Mucosa of descending colon (tissue), 3 donors: ENCODE results near the gene PRR11. TPM values are rescaled to one million over a fixed set of nuclear protein-coding genes. Genes with fewer than 3 reads are reported as not detected.

Source experiments
- ATAC-seq: fragments of 200-7000 bp; cut with Tn5 transposase; one replicate; pipeline ENCODE4 v1.9.1; 2020; ENCODE audit warnings: mild to moderate bottlenecking, moderate library complexity
- DNase-seq, 3 donors: peaks; one replicate each; pipeline ENCODE4 v3.0.0-alpha.2; 2020
- H3K36me3 ChIP-seq: fragments of 200-600 bp; one replicate; pipeline ENCODE4 v1.8.0; 2021; ENCODE audit warnings: low read depth, mild to moderate bottlenecking
- H3K4me1 ChIP-seq: fragments of 200-600 bp; one replicate; pipeline ENCODE4 v1.8.0; 2021; ENCODE audit warnings: low read depth, mild to moderate bottlenecking
- H3K4me3 ChIP-seq: fragments of 200-600 bp; one replicate; pipeline ENCODE4 v1.8.0; 2021; ENCODE audit warnings: mild to moderate bottlenecking
- H3K9me3 ChIP-seq: fragments of 200-600 bp; one replicate; pipeline ENCODE4 v1.8.0; 2021; ENCODE audit warnings: mild to moderate bottlenecking
- CTCF ChIP-seq: fragments of 200-600 bp; IDR thresholded peaks from one replicate; pipeline ENCODE4 v1.8.0; 2022; ENCODE audit warnings: antibody characterized with exemption, mild to moderate bottlenecking
- intact Hi-C, 2 donors: fragments of 100-400 bp; cut with DNase I in 1 of 2; cut with micrococcal nuclease in 1 of 2; formaldehyde crosslinking; loops; one replicate each; pipeline versions ENCODE4 v1.11.0 to v1.11.1; 2022; cut with DNase I, micrococcal nuclease
- total RNA-seq, 3 donors: library from RNA; stranded (reverse); fragmentation: NEBNext Ultra II Directional in 2 of 3; extraction: Animal tissue kit (Norgen Biotek cat#: 25700) in 2 of 3; gene quantifications; one replicate each; pipeline versions ENCODE4 v1.2.1 to v1.2.4, GENCODE V29; 2021 to 2023
- donor health status: DM: no; HTN: no; CAD: no; lungs with moderate emphysema.
- donor health status: DM: no; HTN: no; CAD: no.
- donor health status: DM: no; HTN: yes; CAD: no.

Gene PRR11
- total RNA-seq, 3 donors from 2014 or later = 2.0 to 17.3 (median 3.5) TPM

GRCh38 chr17:59190806-59191205, 35.3 kb downstream of the PRR11 start:
- no peak overlapping the region for H3K4me3 ChIP-seq
- H3K9me3 ChIP-seq = no peaks in the 10 kb centered on the region
- no peak for DNase-seq
- no peaks in the 10 kb centered on the region for H3K36me3 ChIP-seq
- ATAC-seq = no peak
- intact Hi-C loops = no loop called here
- H3K4me1 ChIP-seq = no peaks in the 10 kb centered on the region
- no peak for TF ChIP-seq CTCF

GRCh38 chr17:59193336-59193862, 37.9 kb downstream of the PRR11 start:
- H3K36me3 ChIP-seq = no peaks in the 10 kb centered on the region
- H3K4me1 ChIP-seq = no peaks in the 10 kb centered on the region
- ATAC-seq (no peak), DNase-seq (no peak)
- no peaks in the 10 kb centered on the region for H3K9me3 ChIP-seq
- H3K4me3 ChIP-seq = no peak overlapping the region
- TF ChIP-seq CTCF = no peak
- intact Hi-C loops = no loop called here

- intact Hi-C loops = no loop called here
- no peak for ATAC-seq
- H3K4me1 ChIP-seq = no peaks in the 10 kb centered on the region
- no peaks in the 10 kb centered on the region for H3K9me3 ChIP-seq
- no peak for DNase-seq
- H3K4me3 ChIP-seq = no peak overlapping the region
- no peak for TF ChIP-seq CTCF
- no peaks in the 10 kb centered on the region for H3K36me3 ChIP-seq
Observed at GRCh38 chr17:59199398-59199797, 43.9 kb downstream of the PRR11 start.

- intact Hi-C loops = no loop called here
- no peak for TF ChIP-seq CTCF
- Histone ChIP-seq H3K36me3 (no peaks in the 10 kb centered on the region), H3K9me3 (no peaks in the 10 kb centered on the region), H3K4me1 (no peaks in the 10 kb centered on the region), H3K4me3 (no peak overlapping the region)
- no peak for ATAC-seq
- DNase-seq = no peak
Observed at GRCh38 chr17:59202320-59202719, 46.8 kb downstream of the PRR11 start.

- DNase-seq (peak in 1 of 3 donors; percentile 31), ATAC-seq (no peak)
- H3K9me3 ChIP-seq = no peaks in the 10 kb centered on the region
- TF ChIP-seq CTCF = no peak
- H3K4me3 ChIP-seq = no peak overlapping the region
- peaks cover 2% of the 10 kb centered on the region for H3K4me1 ChIP-seq
- intact Hi-C loops = no loop called here
- H3K36me3 ChIP-seq = no peaks in the 10 kb centered on the region
Observed at GRCh38 chr17:59219370-59219769, 63.8 kb downstream of the PRR11 start.

- Histone ChIP-seq H3K4me1 (peaks cover 2% of the 10 kb centered on the region), H3K36me3 (no peaks in the 10 kb centered on the region), H3K4me3 (no peak overlapping the region), H3K9me3 (no peaks in the 10 kb centered on the region)
- no peak for TF ChIP-seq CTCF
- no peak for ATAC-seq
- intact Hi-C loops = loop anchor here in 1 of 2 donors (5.0 kb wide), 1 partner anchor 77 kb away; no protein-coding TSS in a partner anchor
- peak in 1 of 3 donors; percentile 6 for DNase-seq
Observed at GRCh38 chr17:59219992-59220327, 64.4 kb downstream of the PRR11 start.
